A549 (cell line): Measurements from ENCODE around the gene CABP1. TPM values are rescaled to one million over a fixed set of nuclear protein-coding genes. Genes with fewer than 3 reads are reported as not detected.

Source experiments
- ATAC-seq, 2 experiments: fragments of 200-7000 bp in 1 of 2; fragments of >200 bp in 1 of 2; cut with Nextera tagmentation in 1 of 2; cut with Tn5 transposase in 1 of 2; 3 replicates each; pipeline versions ENCODE4 v1.8.0 to v1.9.1; 2018 to 2020; ENCODE audit warnings: mild to moderate bottlenecking in 1 of 2, moderate library complexity in 1 of 2
- CTCF ChIA-PET: fragments of 300-600 bp; sonication (Branson Sonifier 250); formaldehyde crosslinking; extraction: SDS; loops from one replicate; lab custom pipeline; 2021; ENCODE audit warnings: antibody characterized with exemption, inconsistent platforms; lab: Yijun Ruan, JAX
- POLR2A ChIA-PET: fragments of 350-600 bp; formaldehyde crosslinking; extraction: SDS; loops from one replicate; lab custom pipeline; 2021; ENCODE audit warnings: antibody characterized with exemption, inconsistent platforms; lab: Yijun Ruan, JAX
- DNase-seq, 2 experiments: peaks; one replicate each; pipeline versions ENCODE4 v3.0.0 to v3.0.0-alpha.2; 2011 to 2016; ENCODE audit warnings: low read depth in 1 of 2, low spot score in 1 of 2
- FAIRE-seq: peaks from 2 replicates; lab custom pipeline; 2011; peaks lifted over from hg19 to GRCh38; lab: Jason Lieb, UNC
- H3K27ac ChIP-seq, 2 experiments: fragments of >200 bp; sonication (Bioruptor Twin); formaldehyde crosslinking; 3 replicates each; pipeline ENCODE4 v1.5.1; 2016 to 2017
- H3K4me1 ChIP-seq: fragments of >200 bp; sonication (Bioruptor Twin); formaldehyde crosslinking; 3 replicates; pipeline ENCODE4 v1.6.1; 2016
- H3K4me2 ChIP-seq: fragments of >200 bp; sonication (Bioruptor Twin); formaldehyde crosslinking; 3 replicates; pipeline ENCODE4 v1.6.1; 2016
- H3K4me3 ChIP-seq: fragments of >200 bp; sonication (Bioruptor Twin); formaldehyde crosslinking; 3 replicates; pipeline ENCODE4 v1.5.1; 2016
- H3K9me3 ChIP-seq: fragments of >200 bp; sonication (Bioruptor Twin); formaldehyde crosslinking; 3 replicates; pipeline ENCODE4 v1.6.1; 2016
- BHLHE40 ChIP-seq: IDR thresholded peaks from 2 replicates; pipeline ENCODE4 v1.6.1; 2012; ENCODE audit warnings: low read depth, low read length, inconsistent platforms
- EHMT2 ChIP-seq: fragments of 200-600 bp; sonication (generic); IDR thresholded peaks from 2 replicates; pipeline ENCODE4 v1.6.1; 2016; ENCODE audit warnings: antibody characterized with exemption, low read depth, mild to moderate bottlenecking, moderate library complexity
- FOSL2 ChIP-seq, 2 experiments: fragments of 450-650 bp in 1 of 2; fragments of >200 bp in 1 of 2; sonication (Bioruptor Twin) in 1 of 2; formaldehyde crosslinking; IDR thresholded peaks; 2 replicates each; pipeline versions ENCODE4 v1.5.0 to v1.6.1; 2016 to 2020; ENCODE audit warnings: mild to moderate bottlenecking in 1 of 2, moderate library complexity in 1 of 2
- GATA3 ChIP-seq: IDR thresholded peaks from 2 replicates; pipeline ENCODE4 v1.6.1; 2012; ENCODE audit warnings: borderline replicate concordance
- HEYL ChIP-seq: fragments of 250-450 bp; sonication (Bioruptor Pico); IDR thresholded peaks from 2 replicates; pipeline ENCODE4 v1.8.0; 2021; ENCODE audit warnings: mild to moderate bottlenecking, moderate library complexity
- HMGXB4 ChIP-seq: fragments of 250-450 bp; sonication (Bioruptor Pico); IDR thresholded peaks from 2 replicates; pipeline ENCODE4 v1.5.0; 2021; ENCODE audit warnings: mild to moderate bottlenecking, moderate library complexity, borderline replicate concordance
- JUN ChIP-seq, 2 experiments: fragments of >200 bp; sonication (Bioruptor Twin); formaldehyde crosslinking; IDR thresholded peaks; 2 replicates in 1 of 2; 3 replicates in 1 of 2; pipeline ENCODE4 v1.6.1; 2016 to 2017
- KDM1A ChIP-seq: fragments of 200-600 bp; sonication (generic); IDR thresholded peaks from 2 replicates; pipeline ENCODE4 v1.6.1; 2016; ENCODE audit warnings: low read depth, mild to moderate bottlenecking
- MAFK ChIP-seq: fragments of 450-650 bp; IDR thresholded peaks from 2 replicates; pipeline ENCODE4 v1.6.1; 2014; ENCODE audit not compliant: partially characterized antibody
- NFE2L2 ChIP-seq: fragments of 150-350 bp; conservative IDR thresholded peaks from 2 replicates; pipeline ENCODE4 v1.6.1; 2014; ENCODE audit warnings: low read length
- POLR2A ChIP-seq: IDR thresholded peaks from 2 replicates; pipeline ENCODE4 v1.6.1; 2012; ENCODE audit warnings: mild to moderate bottlenecking, low read length
- RARB ChIP-seq: fragments of 250-450 bp; sonication (Bioruptor Pico); IDR thresholded peaks from 2 replicates; pipeline ENCODE4 v1.8.0; 2021; ENCODE audit warnings: mild to moderate bottlenecking, moderate library complexity
- SREBF2 ChIP-seq: fragments of 450-650 bp; IDR thresholded peaks from 2 replicates; pipeline ENCODE4 v1.6.1; 2014; ENCODE audit warnings: mild to moderate bottlenecking, moderate library complexity
- TFCP2L1 ChIP-seq: fragments of 250-450 bp; sonication (Bioruptor Pico); IDR thresholded peaks from 2 replicates; pipeline ENCODE4 v1.5.0; 2021; ENCODE audit warnings: mild to moderate bottlenecking
- ZFP36 ChIP-seq: fragments of 450-650 bp; IDR thresholded peaks from 2 replicates; pipeline ENCODE4 v1.6.1; 2014; ENCODE audit warnings: borderline replicate concordance; ENCODE audit not compliant: partially characterized antibody
- WGBS: methylation state at CpG from one replicate; pipeline ENCODE4 v1.1.6; 2017; ENCODE audit errors: missing lambda C conversion rate; 5-methylcytosine and 5-hydroxymethylcytosine counted together
- polyA plus RNA-seq, 4 experiments: library from polyadenylated mRNA; depleted of rRNA in 3 of 4; stranded (reverse); fragments of >200 nt; fragmentation: RNase III in 1 of 4; extraction: RNeasy Plus Mini Kit Qiagen cat#74134 plus additional on column Dnase treatment in 1 of 4; gene quantifications; 2 replicates in 3 of 4; 3 replicates in 1 of 4; pipeline ENCODE4 v1.2.3, GENCODE V29; 2011 to 2017
- TF ChIP-seq, protein P1 (sequence below): IDR thresholded peaks from 2 replicates; pipeline ENCODE4 v1.6.1; 2012
- TF ChIP-seq, protein P2 (sequence below): fragments of 150-350 bp; IDR thresholded peaks from 2 replicates; pipeline ENCODE4 v1.6.1; 2014; ENCODE audit warnings: low read depth, mild to moderate bottlenecking, low read length
- TF ChIP-seq, protein P3 (sequence below): fragments of 250-450 bp; sonication (Bioruptor Pico); IDR thresholded peaks from 2 replicates; pipeline ENCODE4 v1.5.0; 2020; ENCODE audit warnings: low read depth, mild to moderate bottlenecking, moderate library complexity
- TF ChIP-seq, protein P4 (sequence below): fragments of 450-650 bp; IDR thresholded peaks from 2 replicates; pipeline ENCODE4 v1.6.1; 2014; ENCODE audit warnings: antibody characterized with exemption
- TF ChIP-seq, protein P5 (sequence below): fragments of >200 bp; sonication (Bioruptor Twin); formaldehyde crosslinking; IDR thresholded peaks from 3 replicates; pipeline ENCODE4 v1.5.1; 2016

The CABP1 gene
- polyA plus RNA-seq, 2 of the 4 experiments (the other 2 are of a cell fraction): 0.15 to 0.22 TPM

- peaks cover 5% of the 10 kb centered on the region for H3K4me1 ChIP-seq
- 98% methylated on average over 5 of the region's 5 CpGs for WGBS
- FAIRE-seq: no peak
- H3K4me2 ChIP-seq: no peak overlapping the region
- DNase-seq: no peak
- H3K9me3 ChIP-seq: no peaks in the 10 kb centered on the region
- POLR2A ChIA-PET: no interaction called here
- H3K27ac ChIP-seq: no peak overlapping the region
- CTCF ChIA-PET: interaction anchor here (1.1 to 19.0 kb wide), 4 partner anchors 8 to 53 kb away, joined by 3 to 137 read pairs (median 3); no protein-coding TSS in a partner anchor
- H3K4me3 ChIP-seq: no peak overlapping the region
- TF ChIP-seq EHMT2: no peak
- TF ChIP-seq FOSL2 (IDR thresholded peaks at IDR 0.05): no peak
- TF ChIP-seq FOSL2 (CRISPR knock-in tag; IDR thresholded peaks at IDR 0.05): no peak
- no peak for TF ChIP-seq KDM1A
- no peak for TF ChIP-seq JUN (IDR thresholded peaks at IDR 0.05)
- TF ChIP-seq MAFK: no peak
- TF ChIP-seq, protein P1, sequence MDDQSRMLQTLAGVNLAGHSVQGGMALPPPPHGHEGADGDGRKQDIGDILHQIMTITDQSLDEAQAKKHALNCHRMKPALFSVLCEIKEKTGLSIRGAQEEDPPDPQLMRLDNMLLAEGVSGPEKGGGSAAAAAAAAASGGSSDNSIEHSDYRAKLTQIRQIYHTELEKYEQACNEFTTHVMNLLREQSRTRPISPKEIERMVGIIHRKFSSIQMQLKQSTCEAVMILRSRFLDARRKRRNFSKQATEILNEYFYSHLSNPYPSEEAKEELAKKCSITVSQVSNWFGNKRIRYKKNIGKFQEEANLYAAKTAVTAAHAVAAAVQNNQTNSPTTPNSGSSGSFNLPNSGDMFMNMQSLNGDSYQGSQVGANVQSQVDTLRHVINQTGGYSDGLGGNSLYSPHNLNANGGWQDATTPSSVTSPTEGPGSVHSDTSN: no peak
- no peak for TF ChIP-seq SREBF2
- TF ChIP-seq, protein P2, sequence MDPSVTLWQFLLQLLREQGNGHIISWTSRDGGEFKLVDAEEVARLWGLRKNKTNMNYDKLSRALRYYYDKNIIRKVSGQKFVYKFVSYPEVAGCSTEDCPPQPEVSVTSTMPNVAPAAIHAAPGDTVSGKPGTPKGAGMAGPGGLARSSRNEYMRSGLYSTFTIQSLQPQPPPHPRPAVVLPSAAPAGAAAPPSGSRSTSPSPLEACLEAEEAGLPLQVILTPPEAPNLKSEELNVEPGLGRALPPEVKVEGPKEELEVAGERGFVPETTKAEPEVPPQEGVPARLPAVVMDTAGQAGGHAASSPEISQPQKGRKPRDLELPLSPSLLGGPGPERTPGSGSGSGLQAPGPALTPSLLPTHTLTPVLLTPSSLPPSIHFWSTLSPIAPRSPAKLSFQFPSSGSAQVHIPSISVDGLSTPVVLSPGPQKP: no peak
- TF ChIP-seq HEYL (CRISPR knock-in tag): no peak
- no peak for TF ChIP-seq TFCP2L1 (CRISPR knock-in tag)
- no peak for TF ChIP-seq ZFP36
- TF ChIP-seq, protein P3, sequence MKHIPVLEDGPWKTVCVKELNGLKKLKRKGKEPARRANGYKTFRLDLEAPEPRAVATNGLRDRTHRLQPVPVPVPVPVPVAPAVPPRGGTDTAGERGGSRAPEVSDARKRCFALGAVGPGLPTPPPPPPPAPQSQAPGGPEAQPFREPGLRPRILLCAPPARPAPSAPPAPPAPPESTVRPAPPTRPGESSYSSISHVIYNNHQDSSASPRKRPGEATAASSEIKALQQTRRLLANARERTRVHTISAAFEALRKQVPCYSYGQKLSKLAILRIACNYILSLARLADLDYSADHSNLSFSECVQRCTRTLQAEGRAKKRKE: no peak
- no peak for TF ChIP-seq HMGXB4 (CRISPR knock-in tag)
- no peak for ATAC-seq
Observed at GRCh38 chr12:120700886-120701285, 60.5 kb downstream of the CABP1 start.

DNA sequence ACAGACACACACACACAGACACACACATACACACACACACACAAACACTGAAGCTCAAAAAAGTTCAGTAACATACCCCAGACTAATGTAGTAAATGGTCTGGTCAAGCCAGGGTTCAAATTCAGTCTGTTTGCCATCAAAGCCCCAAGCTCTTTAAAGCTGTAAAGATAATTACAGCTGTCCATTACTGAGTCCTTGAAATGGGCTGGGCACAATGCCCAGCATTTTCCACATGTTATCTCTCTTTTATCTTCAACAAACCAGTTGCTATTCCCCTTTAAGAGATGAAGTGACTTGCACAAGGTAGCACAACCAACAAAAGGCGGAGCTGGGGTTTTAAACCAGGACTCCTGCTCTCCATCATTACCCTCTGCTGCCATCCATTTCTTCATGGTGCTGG is 62.2 kb downstream of the CABP1 start:
- Histone ChIP-seq H3K9me3 (no peaks in the 10 kb centered on the region), H3K27ac (no peak overlapping the region), H3K4me3 (no peak overlapping the region), H3K4me2 (no peak overlapping the region), H3K4me1 (peaks cover 10% of the 10 kb centered on the region)
- no peak for FAIRE-seq
- WGBS: 83% methylated on average over 1 of the region's 1 CpG
- ChIA-PET POLR2A (no interaction called here), CTCF (interaction anchor here (0.6 to 19.0 kb wide), 4 partner anchors 8 to 242 kb away, joined by 3 to 137 read pairs (median 3); no protein-coding TSS in a partner anchor)
- ATAC-seq: no peak
- no peak for DNase-seq
- TF ChIP-seq BHLHE40 (no peak), NFE2L2 (no peak), GATA3 (no peak), POLR2A (no peak), ZFP36 (no peak), RARB (CRISPR knock-in tag) (no peak), HMGXB4 (CRISPR knock-in tag) (no peak)
- TF ChIP-seq, protein P4, sequence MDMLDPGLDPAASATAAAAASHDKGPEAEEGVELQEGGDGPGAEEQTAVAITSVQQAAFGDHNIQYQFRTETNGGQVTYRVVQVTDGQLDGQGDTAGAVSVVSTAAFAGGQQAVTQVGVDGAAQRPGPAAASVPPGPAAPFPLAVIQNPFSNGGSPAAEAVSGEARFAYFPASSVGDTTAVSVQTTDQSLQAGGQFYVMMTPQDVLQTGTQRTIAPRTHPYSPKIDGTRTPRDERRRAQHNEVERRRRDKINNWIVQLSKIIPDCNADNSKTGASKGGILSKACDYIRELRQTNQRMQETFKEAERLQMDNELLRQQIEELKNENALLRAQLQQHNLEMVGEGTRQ: no peak
- TF ChIP-seq, protein P5, sequence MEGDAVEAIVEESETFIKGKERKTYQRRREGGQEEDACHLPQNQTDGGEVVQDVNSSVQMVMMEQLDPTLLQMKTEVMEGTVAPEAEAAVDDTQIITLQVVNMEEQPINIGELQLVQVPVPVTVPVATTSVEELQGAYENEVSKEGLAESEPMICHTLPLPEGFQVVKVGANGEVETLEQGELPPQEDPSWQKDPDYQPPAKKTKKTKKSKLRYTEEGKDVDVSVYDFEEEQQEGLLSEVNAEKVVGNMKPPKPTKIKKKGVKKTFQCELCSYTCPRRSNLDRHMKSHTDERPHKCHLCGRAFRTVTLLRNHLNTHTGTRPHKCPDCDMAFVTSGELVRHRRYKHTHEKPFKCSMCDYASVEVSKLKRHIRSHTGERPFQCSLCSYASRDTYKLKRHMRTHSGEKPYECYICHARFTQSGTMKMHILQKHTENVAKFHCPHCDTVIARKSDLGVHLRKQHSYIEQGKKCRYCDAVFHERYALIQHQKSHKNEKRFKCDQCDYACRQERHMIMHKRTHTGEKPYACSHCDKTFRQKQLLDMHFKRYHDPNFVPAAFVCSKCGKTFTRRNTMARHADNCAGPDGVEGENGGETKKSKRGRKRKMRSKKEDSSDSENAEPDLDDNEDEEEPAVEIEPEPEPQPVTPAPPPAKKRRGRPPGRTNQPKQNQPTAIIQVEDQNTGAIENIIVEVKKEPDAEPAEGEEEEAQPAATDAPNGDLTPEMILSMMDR: no peak
